ENCODE data around the gene CEBPZOS. TPM values are rescaled to one million over a fixed set of nuclear protein-coding genes. Genes with fewer than 3 reads are reported as not detected.

The CEBPZOS gene
- total RNA-seq, 3 donors from 2014 or later: 19.4 to 43.0 (median 21.6) TPM

- H3K9me3 ChIP-seq: no peaks in the 10 kb centered on the region
- TF ChIP-seq POLR2A (IDR thresholded peaks at IDR 0.05) (no peak), POLR2AphosphoS5 (IDR thresholded peaks at IDR 0.05) (no peak)
- TF ChIP-seq, protein P1, sequence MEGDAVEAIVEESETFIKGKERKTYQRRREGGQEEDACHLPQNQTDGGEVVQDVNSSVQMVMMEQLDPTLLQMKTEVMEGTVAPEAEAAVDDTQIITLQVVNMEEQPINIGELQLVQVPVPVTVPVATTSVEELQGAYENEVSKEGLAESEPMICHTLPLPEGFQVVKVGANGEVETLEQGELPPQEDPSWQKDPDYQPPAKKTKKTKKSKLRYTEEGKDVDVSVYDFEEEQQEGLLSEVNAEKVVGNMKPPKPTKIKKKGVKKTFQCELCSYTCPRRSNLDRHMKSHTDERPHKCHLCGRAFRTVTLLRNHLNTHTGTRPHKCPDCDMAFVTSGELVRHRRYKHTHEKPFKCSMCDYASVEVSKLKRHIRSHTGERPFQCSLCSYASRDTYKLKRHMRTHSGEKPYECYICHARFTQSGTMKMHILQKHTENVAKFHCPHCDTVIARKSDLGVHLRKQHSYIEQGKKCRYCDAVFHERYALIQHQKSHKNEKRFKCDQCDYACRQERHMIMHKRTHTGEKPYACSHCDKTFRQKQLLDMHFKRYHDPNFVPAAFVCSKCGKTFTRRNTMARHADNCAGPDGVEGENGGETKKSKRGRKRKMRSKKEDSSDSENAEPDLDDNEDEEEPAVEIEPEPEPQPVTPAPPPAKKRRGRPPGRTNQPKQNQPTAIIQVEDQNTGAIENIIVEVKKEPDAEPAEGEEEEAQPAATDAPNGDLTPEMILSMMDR (IDR thresholded peaks at IDR 0.05): no peak
- H3K4me3 ChIP-seq: no peak overlapping the region
- intact Hi-C loops (cut with DNase I; ENCODE audit: low total_unique reads): no loop called here
- H3K4me1 ChIP-seq: no peaks in the 10 kb centered on the region
- peaks cover 10% of the 10 kb centered on the region for H3K36me3 ChIP-seq
- H3K27me3 ChIP-seq: no peaks in the 10 kb centered on the region
- no peak for DNase-seq (ENCODE audit: low spot score in 2 of 2)
- no peak overlapping the region for H3K27ac ChIP-seq
Observed at GRCh38 chr2:37250869-37251740, 54.8 kb downstream of the CEBPZOS start.

Other genes with a start within 250 kb of the CEBPZOS start
- gene STRN, start 230.0 kb upstream of the CEBPZOS start, total RNA-seq: 10 to 100 TPM; 27.2 to 35.1 (median 32.5) TPM
- 10 to 100 TPM; 35.7 to 64.2 (median 36.5) TPM for gene HEATR5B, start 112.1 kb upstream of the CEBPZOS start, total RNA-seq
- gene GPATCH11, start 112.0 kb upstream of the CEBPZOS start, total RNA-seq: 10 to 100 TPM in 2 of 3 donors, 1 to 10 TPM in 1; 8.9 to 38.7 (median 10.2) TPM
- 10 to 100 TPM; 22.3 to 33.2 (median 23.5) TPM for gene EIF2AK2, start 39.5 kb upstream of the CEBPZOS start, total RNA-seq
- not detected for gene SULT6B1, start 7.8 kb upstream of the CEBPZOS start, total RNA-seq
- gene CEBPZ, start 35.1 kb downstream of the CEBPZOS start, total RNA-seq: 10 to 100 TPM; 37.9 to 51.1 (median 46.9) TPM
- gene NDUFAF7, start 35.2 kb downstream of the CEBPZOS start, total RNA-seq: 10 to 100 TPM; 13.3 to 29.0 (median 20.6) TPM
- 10 to 100 TPM; 46.5 to 57.4 (median 56.2) TPM for gene PRKD3, start 128.3 kb downstream of the CEBPZOS start, total RNA-seq
- 10 to 100 TPM in 1 of 3 donors, 1 to 10 TPM in 2; 3.7 to 12.5 (median 5.2) TPM for gene QPCT, start 148.1 kb downstream of the CEBPZOS start, total RNA-seq

Data from breast epithelium (tissue), 4 donors.